SK-N-SH treated with all-trans-retinoic acid at 6 μM for 48 hours (cell line): Measurements from ENCODE around the gene CMKLR1.

Experiments used
- BACH2 ChIP-seq: fragments of 250-450 bp; sonication (Bioruptor Pico); IDR thresholded peaks from 2 replicates; pipeline ENCODE4 v1.9.0; 2021; ENCODE audit warnings: mild to moderate bottlenecking, borderline replicate concordance
- CREB5 ChIP-seq: fragments of 250-450 bp; sonication (Bioruptor Pico); IDR thresholded peaks from 2 replicates; pipeline ENCODE4 v1.5.1; 2020; ENCODE audit warnings: low read depth, mild to moderate bottlenecking, moderate library complexity
- GLIS3 ChIP-seq: fragments of 250-450 bp; sonication (Bioruptor Pico); IDR thresholded peaks from 2 replicates; pipeline ENCODE4 v1.5.0; 2020; ENCODE audit warnings: mild to moderate bottlenecking, moderate library complexity
- SNAI2 ChIP-seq: fragments of 250-450 bp; sonication (Bioruptor Pico); IDR thresholded peaks from 2 replicates; pipeline ENCODE4 v1.5.0; 2020; ENCODE audit warnings: mild to moderate bottlenecking, moderate library complexity
- ZFP3 ChIP-seq: fragments of 250-450 bp; sonication (Bioruptor Pico); IDR thresholded peaks from 2 replicates; pipeline ENCODE4 v1.5.0; 2020; ENCODE audit warnings: mild to moderate bottlenecking, moderate library complexity

- TF ChIP-seq CREB5 (CRISPR knock-in tag) (no peak), ZFP3 (CRISPR knock-in tag) (no peak), SNAI2 (no peak), BACH2 (no peak), GLIS3 (CRISPR knock-in tag) (no peak)
Measured at GRCh38 chr12:108247130-108247529, 92.0 kb downstream of the CMKLR1 start.
